HCT116 (cell line): Measurements from ENCODE around the gene STAMBPL1.

Source experiments
- EZH2 ChIP-seq: fragments of 200-600 bp; sonication (generic); IDR thresholded peaks from 2 replicates; pipeline ENCODE4 v1.6.1; 2017; ENCODE audit warnings: antibody characterized with exemption, mixed run types
- EZH2phosphoT487 ChIP-seq: fragments of 200-600 bp; IDR thresholded peaks from 2 replicates; pipeline ENCODE4 v1.6.1; 2018; ENCODE audit warnings: antibody characterized with exemption, borderline replicate concordance
- JUND ChIP-seq: IDR thresholded peaks from 2 replicates; pipeline ENCODE4 v1.6.1; 2012
- POLR2A ChIP-seq: IDR thresholded peaks from 2 replicates; pipeline ENCODE4 v1.7.0; 2011; ENCODE audit warnings: borderline replicate concordance; ENCODE audit not compliant: insufficient read depth, insufficient read length; ENCODE audit errors: extremely low read depth
- POLR2AphosphoS5 ChIP-seq: IDR thresholded peaks from 2 replicates; pipeline ENCODE4 v1.6.1; 2011; ENCODE audit warnings: mild to moderate bottlenecking, low read depth, low read length, moderate library complexity
- RAD21 ChIP-seq: IDR thresholded peaks from 2 replicates; pipeline ENCODE4 v1.6.1; 2012; ENCODE audit warnings: low read depth, mild to moderate bottlenecking
- SIN3A ChIP-seq: IDR thresholded peaks from 2 replicates; pipeline ENCODE4 v1.6.1; 2012; ENCODE audit warnings: low read depth
- YY1 ChIP-seq: IDR thresholded peaks from 2 replicates; pipeline ENCODE4 v1.6.1; 2011; ENCODE audit warnings: low read length, low read depth, moderate library complexity, mild to moderate bottlenecking; ENCODE audit not compliant: insufficient replicate concordance; ENCODE audit errors: extremely low read depth
- ZFX ChIP-seq: fragments of 450-650 bp; IDR thresholded peaks from 2 replicates; pipeline ENCODE4 v1.6.1; 2017
- ZNF274 ChIP-seq: fragments of 200-500 bp; sonication (Bioruptor generic); IDR thresholded peaks from 2 replicates; pipeline ENCODE4 v1.6.1; 2014; ENCODE audit warnings: mild to moderate bottlenecking, low read depth, low read length, inconsistent platforms
- TF ChIP-seq, protein P1 (sequence below): IDR thresholded peaks from 2 replicates; pipeline ENCODE4 v1.6.1; 2012; ENCODE audit warnings: low read depth
- TF ChIP-seq, protein P2 (sequence below), 3 experiments: fragments of 200-600 bp in 1 of 3; sonication (generic) in 1 of 3; IDR thresholded peaks in 2 of 3; conservative IDR thresholded peaks in 1 of 3; 2 replicates each; pipeline ENCODE4 v1.5.1; 2012 to 2017; ENCODE audit warnings: low read depth in 2 of 3, low read length in 2 of 3, antibody characterized with exemption in 1 of 3, borderline replicate concordance in 1 of 3, control low read depth in 1 of 3, mild to moderate bottlenecking in 1 of 3, mixed read lengths in 1 of 3, mixed run types in 1 of 3, moderate library complexity in 1 of 3; ENCODE audit not compliant: insufficient read depth in 1 of 3

DNA sequence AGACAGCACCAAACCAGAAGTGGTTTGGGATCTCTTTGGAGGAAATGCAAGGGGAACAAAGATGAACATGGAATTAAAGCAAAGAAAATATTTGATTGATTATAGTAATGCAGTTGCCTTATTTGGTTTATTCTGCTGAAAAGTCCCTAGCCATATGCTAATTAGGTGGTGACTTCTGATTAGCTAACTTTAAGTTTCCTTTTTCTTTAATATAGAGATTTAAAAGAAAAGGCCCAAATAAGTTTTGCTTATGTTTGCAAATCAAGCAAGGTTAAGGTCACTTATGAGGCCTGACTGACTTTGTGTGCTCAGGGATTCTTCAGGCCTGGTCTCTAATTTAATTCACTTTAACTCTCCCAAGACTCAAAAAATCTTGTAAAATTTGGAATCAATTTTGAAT, 22.2 kb upstream of the STAMBPL1 start:
- TF ChIP-seq, protein P1, sequence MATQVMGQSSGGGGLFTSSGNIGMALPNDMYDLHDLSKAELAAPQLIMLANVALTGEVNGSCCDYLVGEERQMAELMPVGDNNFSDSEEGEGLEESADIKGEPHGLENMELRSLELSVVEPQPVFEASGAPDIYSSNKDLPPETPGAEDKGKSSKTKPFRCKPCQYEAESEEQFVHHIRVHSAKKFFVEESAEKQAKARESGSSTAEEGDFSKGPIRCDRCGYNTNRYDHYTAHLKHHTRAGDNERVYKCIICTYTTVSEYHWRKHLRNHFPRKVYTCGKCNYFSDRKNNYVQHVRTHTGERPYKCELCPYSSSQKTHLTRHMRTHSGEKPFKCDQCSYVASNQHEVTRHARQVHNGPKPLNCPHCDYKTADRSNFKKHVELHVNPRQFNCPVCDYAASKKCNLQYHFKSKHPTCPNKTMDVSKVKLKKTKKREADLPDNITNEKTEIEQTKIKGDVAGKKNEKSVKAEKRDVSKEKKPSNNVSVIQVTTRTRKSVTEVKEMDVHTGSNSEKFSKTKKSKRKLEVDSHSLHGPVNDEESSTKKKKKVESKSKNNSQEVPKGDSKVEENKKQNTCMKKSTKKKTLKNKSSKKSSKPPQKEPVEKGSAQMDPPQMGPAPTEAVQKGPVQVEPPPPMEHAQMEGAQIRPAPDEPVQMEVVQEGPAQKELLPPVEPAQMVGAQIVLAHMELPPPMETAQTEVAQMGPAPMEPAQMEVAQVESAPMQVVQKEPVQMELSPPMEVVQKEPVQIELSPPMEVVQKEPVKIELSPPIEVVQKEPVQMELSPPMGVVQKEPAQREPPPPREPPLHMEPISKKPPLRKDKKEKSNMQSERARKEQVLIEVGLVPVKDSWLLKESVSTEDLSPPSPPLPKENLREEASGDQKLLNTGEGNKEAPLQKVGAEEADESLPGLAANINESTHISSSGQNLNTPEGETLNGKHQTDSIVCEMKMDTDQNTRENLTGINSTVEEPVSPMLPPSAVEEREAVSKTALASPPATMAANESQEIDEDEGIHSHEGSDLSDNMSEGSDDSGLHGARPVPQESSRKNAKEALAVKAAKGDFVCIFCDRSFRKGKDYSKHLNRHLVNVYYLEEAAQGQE, result no peak
- TF ChIP-seq, protein P2, sequence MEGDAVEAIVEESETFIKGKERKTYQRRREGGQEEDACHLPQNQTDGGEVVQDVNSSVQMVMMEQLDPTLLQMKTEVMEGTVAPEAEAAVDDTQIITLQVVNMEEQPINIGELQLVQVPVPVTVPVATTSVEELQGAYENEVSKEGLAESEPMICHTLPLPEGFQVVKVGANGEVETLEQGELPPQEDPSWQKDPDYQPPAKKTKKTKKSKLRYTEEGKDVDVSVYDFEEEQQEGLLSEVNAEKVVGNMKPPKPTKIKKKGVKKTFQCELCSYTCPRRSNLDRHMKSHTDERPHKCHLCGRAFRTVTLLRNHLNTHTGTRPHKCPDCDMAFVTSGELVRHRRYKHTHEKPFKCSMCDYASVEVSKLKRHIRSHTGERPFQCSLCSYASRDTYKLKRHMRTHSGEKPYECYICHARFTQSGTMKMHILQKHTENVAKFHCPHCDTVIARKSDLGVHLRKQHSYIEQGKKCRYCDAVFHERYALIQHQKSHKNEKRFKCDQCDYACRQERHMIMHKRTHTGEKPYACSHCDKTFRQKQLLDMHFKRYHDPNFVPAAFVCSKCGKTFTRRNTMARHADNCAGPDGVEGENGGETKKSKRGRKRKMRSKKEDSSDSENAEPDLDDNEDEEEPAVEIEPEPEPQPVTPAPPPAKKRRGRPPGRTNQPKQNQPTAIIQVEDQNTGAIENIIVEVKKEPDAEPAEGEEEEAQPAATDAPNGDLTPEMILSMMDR (IDR thresholded peaks at IDR 0.05 in 2 of 3, conservative IDR thresholded peaks at IDR 0.05 in 1 of 3; ENCODE audit: borderline replicate concordance in 1 of 3, insufficient read depth in 1 of 3, low read depth in 2 of 3, low read length in 2 of 3), result no peak
- TF ChIP-seq JUND (no peak), EZH2 (no peak), RAD21 (no peak), POLR2A (no peak), ZNF274 (no peak), ZFX (no peak), YY1 (no peak), SIN3A (no peak), POLR2AphosphoS5 (no peak), EZH2phosphoT487 (no peak)
